GM21390 (cell line): ENCODE measurements around the gene CHP2.
"Not testable (repeated sequence)": the region's sequence is repeated elsewhere in the genome, so short reads cannot be mapped to it uniquely, and the experiment has no call there.

ENCODE experiments used
- ATAC-seq: cut with Tn5 transposase; IDR thresholded peaks from one replicate; pipeline ENCODE4 v1.9.1; 2021; ENCODE audit not compliant: unreplicated experiment

Gene CHP2

GRCh38 chr16:23742766-23743165, 12.1 kb upstream of the CHP2 start:
- ATAC-seq, result no peak

GRCh38 chr16:23745263-23745662, 9.6 kb upstream of the CHP2 start:
- no peak for ATAC-seq

DNA sequence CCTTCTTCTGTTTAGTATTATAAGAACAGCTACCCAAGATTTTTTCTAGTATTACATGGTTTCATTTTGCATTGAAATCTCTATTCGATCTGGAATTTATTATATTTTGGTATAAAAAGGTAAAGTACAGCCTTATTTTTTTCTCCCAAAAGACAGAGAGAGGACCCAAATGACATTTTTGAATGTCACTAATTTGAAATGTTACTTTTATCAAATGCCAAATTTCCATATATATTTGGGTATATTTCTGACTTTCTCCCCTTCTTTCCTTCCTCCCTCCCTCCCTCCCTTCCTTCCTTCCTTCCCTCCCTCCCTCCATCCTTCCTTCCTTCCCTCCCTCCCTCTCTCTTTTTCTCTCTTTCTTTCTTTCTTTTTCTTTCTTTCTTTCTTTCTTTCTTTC, 6.2 kb upstream of the CHP2 start:
- no peak for ATAC-seq

GRCh38 chr16:23751053-23751452, 3.8 kb upstream of the CHP2 start:
- ATAC-seq, result not testable (repeated sequence)

DNA sequence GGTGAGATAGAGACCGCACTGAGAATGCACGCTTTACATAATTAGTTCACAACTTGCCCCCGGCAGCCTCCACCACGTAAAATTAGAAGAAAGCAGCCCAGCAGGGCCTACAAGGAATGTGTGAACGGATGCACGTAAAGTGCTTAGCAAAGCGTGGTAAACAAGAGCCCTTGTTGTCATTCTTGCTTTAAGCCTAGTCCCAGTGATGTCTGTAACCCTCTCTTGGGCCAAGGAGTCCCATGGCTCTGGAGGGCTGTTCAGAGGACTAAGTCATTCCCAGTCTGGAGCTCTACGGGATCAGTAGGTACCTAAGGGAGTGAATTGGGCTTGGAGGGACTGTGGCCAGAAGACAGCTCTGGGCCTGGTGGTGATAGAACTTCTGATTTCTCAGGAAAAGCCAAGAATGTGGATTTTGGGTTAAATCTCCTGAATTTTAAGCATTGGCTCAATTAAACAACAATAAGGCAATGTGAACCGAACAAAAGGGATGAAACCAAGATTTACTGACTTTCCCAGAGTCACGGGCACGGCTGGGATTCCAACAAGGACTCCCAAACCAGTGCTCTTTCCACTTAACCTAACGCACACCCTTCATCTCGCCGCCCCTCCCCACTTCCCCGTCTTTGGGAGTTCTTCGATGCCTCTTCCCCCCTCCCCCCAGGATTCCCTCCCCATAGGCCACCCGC, 775 bp upstream of the CHP2 start:
- no peak for ATAC-seq

DNA sequence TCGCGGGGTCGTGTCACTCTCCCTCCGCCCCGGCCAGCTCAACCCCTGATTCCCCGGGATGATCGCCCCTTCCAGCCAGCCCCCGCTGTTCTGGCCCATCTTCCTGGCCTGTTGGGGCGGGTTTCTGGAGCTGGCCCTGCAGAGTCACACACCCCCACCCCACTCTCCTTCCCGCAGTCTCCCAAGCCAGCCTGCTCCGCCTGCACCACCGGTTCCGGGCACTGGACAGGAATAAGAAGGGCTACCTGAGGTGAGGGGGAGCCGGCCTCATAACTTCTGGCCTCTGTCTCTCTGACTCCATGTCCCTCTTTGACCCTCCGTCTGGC, 621 bp downstream of the CHP2 start:
- ATAC-seq, result no peak

DNA sequence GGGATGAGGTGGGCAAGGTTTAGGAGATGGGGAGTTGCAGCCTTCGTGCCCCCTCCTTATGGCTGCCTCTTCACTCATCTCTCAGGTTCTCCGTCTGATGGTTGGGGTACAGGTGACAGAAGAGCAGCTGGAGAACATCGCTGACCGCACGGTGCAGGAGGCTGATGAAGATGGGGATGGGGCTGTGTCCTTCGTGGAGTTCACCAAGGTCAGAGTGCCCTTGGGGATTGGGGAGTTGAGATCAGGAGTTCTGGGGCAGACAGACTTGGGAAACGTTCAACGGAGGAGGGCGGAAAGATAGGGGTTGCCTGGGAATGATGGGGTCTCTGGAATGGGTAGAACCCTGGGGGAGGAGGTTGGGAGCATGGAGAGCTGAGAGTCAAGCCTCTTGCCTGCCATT, 2.3 kb downstream of the CHP2 start:
- ATAC-seq, result no peak

DNA sequence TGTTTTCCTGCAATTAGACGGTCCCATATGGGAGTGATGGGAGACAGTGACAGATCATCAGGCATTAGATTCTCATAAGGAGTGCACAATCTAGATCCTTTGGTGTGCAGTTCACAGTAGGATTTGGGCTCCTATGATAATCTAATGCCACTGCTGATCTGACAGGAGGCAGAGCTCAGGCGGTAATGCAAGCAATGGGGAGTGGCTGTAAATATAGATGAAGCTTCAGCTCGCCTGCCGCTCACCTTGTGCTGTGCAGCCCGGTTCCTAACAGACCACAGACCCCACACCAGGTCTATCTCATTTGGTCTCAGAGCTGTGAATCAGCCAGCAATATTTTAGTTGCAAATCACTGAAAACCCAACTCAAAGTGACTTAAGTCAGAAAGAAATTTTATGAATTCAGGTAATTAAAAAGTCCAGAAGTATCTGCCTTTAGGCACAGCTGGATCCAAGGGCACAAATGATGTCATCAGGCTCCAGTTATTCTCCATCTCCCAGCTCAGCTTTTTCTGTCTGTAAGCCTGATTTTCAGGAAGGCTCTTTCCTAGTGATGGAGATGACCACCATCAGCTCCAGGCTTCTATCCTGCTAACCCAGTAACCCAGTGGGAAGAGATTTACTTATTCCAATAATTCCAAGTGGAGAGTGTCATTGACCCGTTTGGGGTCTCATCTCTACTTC, 3.3 kb downstream of the CHP2 start:
- no peak for ATAC-seq

DNA sequence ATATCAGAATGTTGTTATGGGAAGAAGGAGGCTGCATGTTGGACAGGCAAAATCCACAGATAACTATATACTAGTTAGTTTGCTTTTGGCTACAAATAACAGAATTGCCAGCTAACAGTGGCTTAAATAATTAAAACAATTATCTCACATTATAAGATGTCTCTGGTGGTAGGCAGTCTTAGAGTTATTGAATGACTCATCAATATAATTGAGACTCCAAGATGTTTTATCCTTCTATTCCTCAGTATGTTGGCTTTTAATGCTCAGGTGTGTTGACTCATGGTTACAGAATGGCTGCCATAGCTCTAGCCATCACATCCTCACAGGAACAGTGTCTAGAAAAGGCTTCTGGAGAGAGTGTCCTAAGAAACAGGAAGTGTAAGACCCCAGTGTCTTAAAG, 11.1 kb downstream of the CHP2 start:
- no peak for ATAC-seq

DNA sequence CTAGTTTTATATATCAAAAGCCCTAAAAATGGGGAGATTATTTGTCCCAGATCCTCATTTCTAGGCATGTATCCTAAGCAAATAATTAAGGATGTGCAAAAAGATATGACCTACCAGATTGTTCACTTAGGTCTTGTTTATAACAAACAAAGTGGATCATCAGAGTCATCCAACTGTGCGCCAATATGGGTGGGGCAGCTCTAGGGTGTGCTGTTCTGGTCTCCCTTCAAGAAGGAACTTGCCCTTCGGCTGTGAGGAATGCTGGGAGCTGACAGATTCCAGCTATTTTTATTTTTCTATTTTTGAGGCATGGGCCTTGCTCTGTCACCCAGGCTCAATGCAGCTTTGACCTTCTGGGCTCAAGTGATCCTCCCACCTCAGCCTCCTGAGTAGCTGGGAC, 13.8 kb downstream of the CHP2 start:
- ATAC-seq, result no peak

GRCh38 chr16:23771027-23771426, 16.2 kb downstream of the CHP2 start:
- ATAC-seq, result no peak

GRCh38 chr16:23771642-23772041, 16.8 kb downstream of the CHP2 start:
- ATAC-seq, result no peak

GRCh38 chr16:23773339-23773738, 18.5 kb downstream of the CHP2 start:
- no peak for ATAC-seq

DNA sequence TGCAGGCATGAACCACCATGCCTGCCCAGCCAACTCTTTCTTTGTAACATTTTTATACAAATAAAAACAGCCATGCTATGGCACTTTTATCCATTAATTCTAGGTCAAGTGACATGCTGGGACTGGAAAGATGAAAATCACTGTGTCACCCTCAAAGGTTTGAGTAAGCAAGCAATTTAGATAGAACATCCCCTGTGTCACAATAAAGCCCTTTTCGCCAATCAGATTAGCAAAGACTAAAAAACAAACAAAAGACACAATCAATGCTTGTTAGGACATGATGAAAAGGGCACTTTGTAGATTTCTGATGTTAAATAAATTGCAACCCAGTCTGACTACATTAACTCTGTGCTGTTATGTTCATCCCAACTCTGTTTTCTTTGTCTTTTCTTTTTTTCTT, 26.4 kb downstream of the CHP2 start:
- no peak for ATAC-seq

DNA sequence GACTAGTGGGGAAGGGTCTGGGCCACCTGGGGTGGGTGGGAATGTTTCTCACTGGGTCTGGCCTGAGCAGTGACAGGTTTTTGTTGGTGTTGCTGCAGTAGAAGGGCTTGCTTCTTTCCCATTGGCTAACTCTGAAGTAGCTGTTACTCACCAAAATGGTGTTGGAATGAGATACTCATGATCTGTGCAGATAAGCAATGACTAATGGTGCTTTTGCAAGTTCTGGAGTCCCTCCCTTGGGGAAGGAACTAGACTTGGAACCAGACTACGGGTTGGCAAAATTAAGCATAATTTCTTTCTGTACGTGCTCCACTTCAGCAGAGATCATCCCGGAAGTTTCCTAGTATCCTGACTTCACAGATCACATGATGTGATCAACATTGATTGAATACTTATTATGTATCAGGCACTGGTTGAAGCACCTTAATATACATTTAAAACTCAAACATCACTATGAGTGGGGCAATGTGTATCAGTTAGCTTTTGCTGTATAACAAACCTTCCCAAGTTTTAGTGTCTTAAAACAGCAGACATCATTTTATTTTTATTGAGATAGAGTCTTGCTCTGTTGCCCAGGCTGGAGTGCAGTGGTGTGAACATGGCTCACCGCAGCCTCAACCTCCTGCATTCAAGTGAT, 30.1 kb downstream of the CHP2 start:
- no peak for ATAC-seq

GRCh38 chr16:23785842-23786241, 31.0 kb downstream of the CHP2 start:
- ATAC-seq, result no peak

- no peak for ATAC-seq
Measured at GRCh38 chr16:23786964-23787561, 32.2 kb downstream of the CHP2 start.

- no peak for ATAC-seq
Measured at GRCh38 chr16:23788685-23789084, 33.9 kb downstream of the CHP2 start.

DNA sequence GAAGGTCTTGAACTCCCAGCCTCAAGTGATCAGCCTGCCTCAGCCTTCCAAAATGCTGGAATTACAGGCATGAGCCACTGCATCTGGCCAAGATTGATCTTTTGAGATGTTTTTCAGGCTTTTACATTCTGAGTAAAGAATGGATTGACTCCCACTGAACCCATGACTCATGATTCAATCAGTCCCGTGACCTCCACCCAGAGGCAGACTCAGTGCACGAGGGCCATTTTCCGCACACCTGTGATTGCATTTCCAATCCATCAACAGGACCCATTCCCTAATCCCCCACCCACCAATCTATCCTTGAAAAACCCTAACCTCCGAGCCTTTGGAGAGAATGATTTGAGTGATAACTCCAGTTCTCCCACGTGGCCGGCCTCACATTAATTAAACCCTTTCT, 40.6 kb downstream of the CHP2 start:
- ATAC-seq, result no peak

DNA sequence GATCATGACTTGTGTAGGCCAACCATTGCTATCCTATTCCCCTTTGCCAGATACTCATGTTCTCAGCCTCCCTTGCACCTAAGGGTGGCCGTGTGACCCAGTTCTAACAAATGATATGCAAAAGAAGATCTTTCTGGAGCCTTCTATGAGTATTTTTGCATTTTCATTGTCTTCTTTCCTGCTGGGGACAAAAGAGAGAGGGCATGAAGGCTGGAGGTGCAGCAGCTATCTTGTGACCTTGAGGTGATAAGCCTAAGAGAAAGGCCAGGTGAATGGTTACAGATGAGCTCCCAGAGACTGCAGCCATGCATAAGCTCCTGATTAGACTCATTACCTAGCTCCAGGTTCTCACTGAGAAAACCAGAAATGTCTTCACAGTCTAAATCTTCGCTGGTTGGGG, 42.1 kb downstream of the CHP2 start:
- no peak for ATAC-seq

GRCh38 chr16:23801378-23801777, 46.6 kb downstream of the CHP2 start:
- no peak for ATAC-seq

GRCh38 chr16:23802776-23803175, 48.0 kb downstream of the CHP2 start:
- ATAC-seq, result no peak
